ENCODE results near the gene USP44.

- TF ChIP-seq ZFP3 (CRISPR knock-in tag; IDR thresholded peaks at IDR 0.05), result no peak
- no peak for TF ChIP-seq OSR1 (CRISPR knock-in tag; IDR thresholded peaks at IDR 0.05)
- no peak for TF ChIP-seq PATZ1 (CRISPR knock-in tag; IDR thresholded peaks at IDR 0.05; ENCODE audit: borderline replicate concordance)
- no peak for TF ChIP-seq CSRNP3 (CRISPR knock-in tag; IDR thresholded peaks at IDR 0.05)
Observed at GRCh38 chr12:95494888-95495287, 56.4 kb downstream of the USP44 start.

Measured in SK-N-SH treated with all-trans-retinoic acid at 6 μM for 48 hours (cell line).